ENCODE data around the gene SPATS1.

SPATS1 gene

GRCh38 chr6:44377971-44378370 lies 35.5 kb downstream of the SPATS1 start:
- H3K27ac ChIP-seq (ENCODE audit: poor library complexity, severe bottlenecking), result no peak overlapping the region
- H3K4me3 ChIP-seq (ENCODE audit: severe bottlenecking), result no peak overlapping the region
- H3K27me3 ChIP-seq (ENCODE audit: insufficient read depth, poor library complexity, severe bottlenecking), result no peaks in the 10 kb centered on the region
- H3K4me1 ChIP-seq (ENCODE audit: insufficient read depth, poor library complexity, severe bottlenecking), result no peaks in the 10 kb centered on the region
- H3K36me3 ChIP-seq (ENCODE audit: low read depth), result no peaks in the 10 kb centered on the region
- no peak for TF ChIP-seq CTCF (IDR thresholded peaks at IDR 0.05; ENCODE audit: poor library complexity, severe bottlenecking)
- no peak for ATAC-seq (ENCODE audit: low read depth)
- no peak for DNase-seq (ENCODE audit: low spot score)
- H3K9me3 ChIP-seq (ENCODE audit: severe bottlenecking), result no peaks in the 10 kb centered on the region

GRCh38 chr6:44381739-44382138 lies 39.3 kb downstream of the SPATS1 start:
- H3K4me3 ChIP-seq (ENCODE audit: severe bottlenecking), result no peak overlapping the region
- no peaks in the 10 kb centered on the region for H3K9me3 ChIP-seq (ENCODE audit: severe bottlenecking)
- no peak for DNase-seq (ENCODE audit: low spot score)
- H3K27ac ChIP-seq (ENCODE audit: poor library complexity, severe bottlenecking), result no peak overlapping the region
- ATAC-seq (ENCODE audit: low read depth), result no peak
- no peak for TF ChIP-seq CTCF (IDR thresholded peaks at IDR 0.05; ENCODE audit: poor library complexity, severe bottlenecking)
- H3K27me3 ChIP-seq (ENCODE audit: insufficient read depth, poor library complexity, severe bottlenecking), result no peaks in the 10 kb centered on the region
- no peaks in the 10 kb centered on the region for H3K36me3 ChIP-seq (ENCODE audit: low read depth)
- H3K4me1 ChIP-seq (ENCODE audit: insufficient read depth, poor library complexity, severe bottlenecking), result no peaks in the 10 kb centered on the region

- H3K36me3 ChIP-seq (ENCODE audit: low read depth), result peaks cover 22% of the 10 kb centered on the region
- no peaks in the 10 kb centered on the region for H3K9me3 ChIP-seq (ENCODE audit: severe bottlenecking)
- peak overlapping the region; percentile 69 for H3K4me3 ChIP-seq (ENCODE audit: severe bottlenecking)
- ATAC-seq (ENCODE audit: low read depth) (peak; percentile 4; the same call in 2 of the 3 replicates), DNase-seq (ENCODE audit: low spot score) (no peak)
- peaks cover 4% of the 10 kb centered on the region for H3K4me1 ChIP-seq (ENCODE audit: insufficient read depth, poor library complexity, severe bottlenecking)
- TF ChIP-seq CTCF (IDR thresholded peaks at IDR 0.05; ENCODE audit: poor library complexity, severe bottlenecking), result no peak
- H3K27ac ChIP-seq (ENCODE audit: poor library complexity, severe bottlenecking), result peak overlapping the region; percentile 82
- H3K27me3 ChIP-seq (ENCODE audit: insufficient read depth, poor library complexity, severe bottlenecking), result no peaks in the 10 kb centered on the region
These were observed 44.0 kb downstream of the SPATS1 start for GRCh38 chr6:44386364-44386928.

- no peak for DNase-seq (ENCODE audit: low spot score)
- no peak for TF ChIP-seq CTCF (IDR thresholded peaks at IDR 0.05; ENCODE audit: poor library complexity, severe bottlenecking)
- no peaks in the 10 kb centered on the region for H3K9me3 ChIP-seq (ENCODE audit: severe bottlenecking)
- H3K27me3 ChIP-seq (ENCODE audit: insufficient read depth, poor library complexity, severe bottlenecking), result no peaks in the 10 kb centered on the region
- peak overlapping the region; percentile 69 for H3K4me3 ChIP-seq (ENCODE audit: severe bottlenecking)
- H3K27ac ChIP-seq (ENCODE audit: poor library complexity, severe bottlenecking), result peak overlapping the region; percentile 82
- H3K4me1 ChIP-seq (ENCODE audit: insufficient read depth, poor library complexity, severe bottlenecking), result peaks cover 4% of the 10 kb centered on the region
- H3K36me3 ChIP-seq (ENCODE audit: low read depth), result peaks cover 27% of the 10 kb centered on the region
- ATAC-seq (ENCODE audit: low read depth), result peak; percentile 30
These were observed 44.5 kb downstream of the SPATS1 start for GRCh38 chr6:44386929-44387345.

- TF ChIP-seq CTCF (IDR thresholded peaks at IDR 0.05; ENCODE audit: poor library complexity, severe bottlenecking), result no peak
- Histone ChIP-seq H3K4me3 (ENCODE audit: severe bottlenecking) (peak within 1 kb of the TSS; percentile 69), H3K36me3 (ENCODE audit: low read depth) (peaks cover 33% of the 10 kb centered on the region), H3K4me1 (ENCODE audit: insufficient read depth, poor library complexity, severe bottlenecking) (peaks cover 4% of the 10 kb centered on the region), H3K27ac (ENCODE audit: poor library complexity, severe bottlenecking) (peak within 1 kb of the TSS; percentile 82), H3K27me3 (ENCODE audit: insufficient read depth, poor library complexity, severe bottlenecking) (no peaks in the 10 kb centered on the region), H3K9me3 (ENCODE audit: severe bottlenecking) (no peaks in the 10 kb centered on the region)
- peak; percentile 88 for ATAC-seq (ENCODE audit: low read depth)
- peak; percentile 95 for DNase-seq (ENCODE audit: low spot score)
These were observed 45.1 kb downstream of the SPATS1 start, which contains the start of gene CDC5L for GRCh38 chr6:44387346-44388134. TSS of gene CDC5L (plus strand) at chr6:44387706. CDS start at chr6:44387824, 118 bp downstream.

Data from RWPE2 (cell line).